Fibroblast of skin of left quadriceps (primary cell): Measurements from ENCODE around the gene NMRAL1.

Experiments
- DNase-seq, 2 experiments: peaks; one replicate each; pipeline ENCODE4 v3.0.0-alpha.2; 2013; ENCODE audit warnings: low read depth in 2 of 2

NMRAL1 gene

DNA sequence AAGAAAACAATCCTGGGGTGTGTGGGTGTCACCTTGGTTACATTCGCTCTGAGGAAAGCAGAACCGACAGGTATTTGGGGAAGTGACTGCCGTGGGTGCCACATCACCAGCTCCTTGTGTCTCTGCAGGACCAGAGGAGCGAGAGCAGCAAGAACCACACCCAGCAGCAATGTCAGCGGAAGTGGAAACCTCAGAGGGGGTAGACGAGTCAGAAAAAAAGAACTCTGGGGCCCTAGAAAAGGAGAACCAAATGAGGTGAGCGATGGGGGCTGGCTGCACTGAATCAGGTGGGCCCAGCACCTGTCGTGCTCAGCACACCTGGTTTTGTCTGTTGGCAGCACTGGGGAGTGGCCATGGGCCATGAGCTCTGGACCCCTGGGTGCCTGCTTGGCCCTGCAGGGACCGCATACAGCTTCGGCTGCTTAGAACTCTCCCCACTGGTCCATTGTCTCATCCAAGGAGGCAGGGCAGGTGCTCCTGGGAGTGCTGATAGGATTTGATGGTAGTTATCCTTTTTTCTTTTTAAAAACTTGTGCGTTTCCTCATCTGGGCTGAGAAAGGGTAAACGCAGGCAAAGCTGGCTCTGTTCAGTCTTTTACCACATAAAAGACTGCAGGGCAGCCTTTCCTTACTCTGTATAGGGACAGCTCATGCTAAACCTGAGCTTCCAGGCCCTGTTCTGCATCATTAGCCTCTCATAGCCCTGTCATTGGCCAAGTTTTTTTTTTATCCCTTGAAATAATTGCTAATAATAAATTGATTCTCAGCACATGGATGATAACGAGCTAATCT, 31.1 kb upstream of the NMRAL1 start:
- DNase-seq = no peak

DNA sequence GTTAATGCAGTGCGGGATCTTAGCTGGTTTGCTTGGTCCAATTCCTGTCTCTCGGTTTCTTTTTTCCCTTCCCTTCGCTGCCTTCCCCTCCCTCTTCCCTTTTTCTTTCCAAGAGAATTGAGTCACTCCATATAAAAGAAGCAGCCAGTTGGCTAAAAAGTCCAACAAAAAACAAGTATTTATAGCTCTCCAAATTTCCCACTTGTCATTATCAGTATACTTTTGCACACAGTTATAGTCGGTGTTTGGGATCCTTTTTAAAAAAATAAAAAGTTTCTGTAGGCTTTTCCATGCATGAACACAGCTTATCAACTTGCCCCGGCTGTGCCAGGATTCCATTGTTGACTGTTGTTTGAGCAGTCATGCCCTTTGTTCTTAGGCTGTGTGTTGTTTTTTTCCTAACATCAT, 26.6 kb upstream of the NMRAL1 start:
- DNase-seq = no peak

DNA sequence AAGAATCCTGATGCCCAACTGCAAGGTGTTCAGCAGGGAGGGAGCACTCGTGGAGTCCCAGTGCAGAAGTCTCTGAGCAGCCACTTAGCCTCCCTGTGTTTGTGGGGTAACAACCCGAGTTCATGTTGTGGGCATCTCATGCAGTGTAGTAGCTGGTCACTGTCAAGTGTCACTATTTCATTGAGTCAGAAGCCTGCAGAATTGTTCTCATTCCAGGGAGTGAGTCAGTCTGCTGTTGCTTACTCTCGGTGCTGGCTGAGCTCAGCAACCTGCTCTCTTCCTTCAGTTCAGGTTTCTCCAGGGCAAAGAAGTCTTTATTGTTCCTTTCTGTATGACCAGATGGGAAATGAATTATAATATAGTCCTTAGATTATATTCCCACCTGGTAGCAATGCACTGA, 25.8 kb upstream of the NMRAL1 start:
- peak; percentile 45 to 46 for DNase-seq

DNA sequence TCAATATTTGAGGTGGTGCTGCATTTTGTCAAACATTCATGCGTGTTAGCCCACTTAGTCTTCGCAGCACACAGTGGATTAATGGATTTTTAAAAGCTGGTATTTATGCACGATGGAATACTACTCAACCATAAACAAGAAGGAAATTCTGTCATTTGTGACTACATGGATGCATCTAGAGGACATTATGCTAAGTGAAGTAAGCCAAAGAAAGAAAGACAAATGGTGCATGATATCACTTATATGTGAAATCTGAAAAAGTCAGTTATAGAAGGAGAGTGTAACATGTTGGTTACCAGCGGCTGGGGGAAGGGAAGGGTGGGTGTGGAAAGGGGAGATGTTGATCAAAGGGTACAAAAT, 24.8 kb upstream of the NMRAL1 start:
- DNase-seq = no peak

GRCh38 chr16:4498546-4499195, 24.2 kb upstream of the NMRAL1 start:
- no peak for DNase-seq

DNA sequence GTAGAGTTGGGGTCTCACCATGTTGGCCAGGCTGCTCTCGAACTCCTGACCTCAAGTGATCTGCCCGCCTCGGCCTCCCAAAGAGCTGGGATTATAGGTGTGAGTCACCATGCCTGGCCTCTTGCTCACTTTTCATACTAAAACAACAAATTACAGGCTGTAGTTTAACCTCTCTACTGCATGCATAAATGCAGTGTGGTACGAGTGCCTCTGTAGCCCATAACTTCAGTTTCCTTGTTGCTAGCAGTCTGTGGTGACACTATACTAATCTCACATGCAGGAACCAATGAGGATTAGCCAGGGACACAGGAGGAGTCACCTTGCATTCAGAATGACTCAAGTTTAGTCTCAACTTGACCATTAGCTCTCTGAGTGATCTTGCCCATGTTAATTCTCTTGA, 21.9 kb upstream of the NMRAL1 start:
- no peak for DNase-seq

GRCh38 chr16:4495766-4496165, 21.3 kb upstream of the NMRAL1 start:
- DNase-seq = no peak

DNA sequence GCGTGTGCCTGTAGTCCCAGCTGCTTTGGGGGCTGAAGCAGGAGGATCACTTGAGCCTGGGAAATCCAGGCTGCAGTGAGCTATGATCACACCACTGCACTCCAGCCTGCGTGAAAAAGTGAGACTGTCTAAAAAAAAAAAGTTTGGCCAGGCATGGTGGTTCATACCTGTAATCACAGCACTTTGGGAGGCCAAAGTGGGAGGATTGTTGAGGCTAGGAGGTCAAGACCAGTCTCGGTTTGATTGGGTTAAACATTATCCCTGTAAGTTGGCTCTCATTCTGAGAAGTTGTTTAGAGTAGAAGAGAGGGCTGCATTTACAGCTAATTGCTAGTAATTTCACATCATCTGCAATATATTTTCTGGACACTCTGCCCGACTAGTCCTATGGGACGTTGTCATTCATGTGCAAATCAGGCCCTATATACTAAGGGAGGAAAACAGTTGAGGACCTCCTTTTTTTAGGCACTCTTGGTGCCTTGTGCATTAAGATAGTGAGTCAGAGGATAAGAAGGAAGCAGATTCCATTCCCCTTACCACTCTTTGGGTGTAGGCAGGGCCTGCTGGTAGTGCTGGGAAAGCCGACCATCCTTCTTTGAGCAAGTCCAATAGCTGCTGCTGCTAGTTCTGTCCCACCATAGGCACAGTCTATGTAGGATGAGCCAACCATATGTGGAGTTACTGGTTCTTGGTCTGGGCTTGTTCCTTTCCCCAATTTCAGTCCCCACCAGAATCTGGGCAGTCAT, 20.5 kb upstream of the NMRAL1 start:
- peak; percentile 48 to 49 for DNase-seq

- no peak for DNase-seq
These were observed 17.5 kb upstream of the NMRAL1 start for GRCh38 chr16:4491898-4492297.

- DNase-seq = peak; percentile 75
These were observed 14.6 kb upstream of the NMRAL1 start for GRCh38 chr16:4489030-4489429.

DNA sequence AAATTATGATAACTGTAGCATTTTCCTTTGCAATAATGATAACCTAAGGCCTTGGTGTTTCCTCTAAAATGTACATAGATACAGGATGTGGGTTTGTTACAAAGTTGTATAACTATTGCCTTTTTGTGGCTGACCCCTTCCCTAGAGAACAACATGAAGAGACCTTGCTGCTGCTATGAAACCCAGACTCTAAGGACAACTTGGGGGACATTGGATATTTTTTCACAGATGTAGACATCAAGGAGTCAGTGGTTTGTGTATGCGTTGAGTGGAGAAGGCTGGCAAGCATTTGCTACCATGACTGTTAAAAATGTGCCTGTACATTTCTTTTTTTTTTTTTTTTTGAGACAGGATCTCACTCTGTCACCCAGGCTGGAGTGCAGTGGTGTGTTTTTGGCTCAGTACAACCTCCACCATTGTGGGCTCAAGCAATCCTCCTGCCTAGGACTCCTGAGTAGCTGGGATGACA, 14.1 kb upstream of the NMRAL1 start:
- no peak for DNase-seq

DNA sequence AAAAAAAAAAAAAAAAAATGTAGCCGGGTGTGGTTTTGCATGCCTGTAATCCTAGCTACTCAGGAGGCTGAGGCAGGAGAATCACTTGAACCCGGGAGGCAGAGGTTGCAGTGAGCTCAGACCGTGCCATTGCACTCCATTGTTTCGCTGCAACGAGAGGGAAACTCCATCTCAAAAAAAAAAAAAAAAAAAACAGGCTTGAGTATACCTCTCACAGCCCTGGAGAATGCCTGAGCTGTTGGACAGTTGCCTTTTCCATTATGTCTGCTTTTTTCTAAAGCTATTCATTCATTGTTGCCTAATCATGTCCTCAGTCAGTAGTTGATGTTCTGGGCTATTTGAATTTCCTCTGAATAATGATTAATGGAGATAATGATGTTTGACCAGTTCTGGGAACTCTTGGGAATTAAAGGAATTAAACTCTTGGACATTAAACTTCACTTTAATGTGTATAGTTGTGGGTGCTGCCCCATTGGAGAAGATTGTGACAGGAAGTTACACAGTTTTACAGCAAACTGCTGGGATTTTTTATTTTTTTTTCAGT, 13.6 kb upstream of the NMRAL1 start:
- DNase-seq = peak in 1 of 2 experiments; percentile 48

DNA sequence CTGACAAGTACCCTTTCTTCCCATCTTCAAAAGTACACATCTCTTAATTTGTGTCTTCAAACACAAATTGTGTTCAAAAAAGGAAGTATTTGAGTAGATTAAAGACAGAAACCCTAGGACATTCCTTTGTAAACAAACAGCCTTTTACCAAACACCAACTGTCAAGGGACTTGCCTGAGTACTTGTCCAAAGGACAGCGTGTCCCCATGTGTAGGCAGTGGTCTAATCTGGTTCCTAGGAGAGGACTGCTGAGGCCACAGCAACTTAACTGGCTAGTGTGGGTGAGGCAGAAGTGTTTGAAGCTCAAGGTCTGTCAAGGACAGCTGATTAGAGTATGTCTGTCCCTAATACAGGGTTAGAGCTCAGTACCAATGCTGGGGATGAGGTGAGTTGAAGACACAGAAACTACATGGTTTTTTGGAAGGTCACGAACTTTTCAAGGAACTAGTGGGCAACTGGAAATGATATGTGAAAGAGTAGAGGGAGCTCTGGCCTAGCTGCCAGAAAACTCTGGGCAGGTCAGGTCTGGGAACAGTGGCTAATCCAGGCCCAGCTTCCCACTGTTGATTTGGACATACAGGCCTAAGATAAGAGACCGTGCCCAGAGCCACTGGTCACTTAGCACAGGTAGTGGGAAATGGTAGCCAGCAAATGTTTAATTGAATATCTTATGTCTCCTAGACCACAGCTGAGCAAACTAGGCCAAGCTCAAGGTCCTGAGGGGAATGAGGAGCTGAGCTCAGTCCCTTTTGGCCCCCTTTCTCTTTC, 11.9 kb upstream of the NMRAL1 start:
- DNase-seq = no peak

DNA sequence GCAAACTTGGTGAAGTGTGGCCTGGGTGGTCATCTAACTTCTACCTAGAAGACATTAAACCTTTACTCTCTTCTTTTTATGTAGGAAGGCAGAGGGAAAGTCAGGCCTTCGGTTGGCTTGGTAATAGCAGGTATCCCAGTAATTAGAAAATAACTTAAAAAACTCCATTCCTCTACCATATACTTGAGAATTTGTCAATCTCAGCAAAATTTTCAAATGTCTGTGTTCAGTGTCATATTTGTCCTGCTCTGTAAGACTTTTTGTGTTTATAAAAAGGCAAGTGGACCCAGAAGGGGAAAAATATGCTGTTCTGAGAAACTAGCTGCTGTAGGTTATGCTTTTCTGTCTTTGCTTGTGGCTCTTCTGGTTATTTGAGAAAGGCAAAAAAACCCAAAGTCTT, 7.5 kb upstream of the NMRAL1 start:
- no peak for DNase-seq

DNA sequence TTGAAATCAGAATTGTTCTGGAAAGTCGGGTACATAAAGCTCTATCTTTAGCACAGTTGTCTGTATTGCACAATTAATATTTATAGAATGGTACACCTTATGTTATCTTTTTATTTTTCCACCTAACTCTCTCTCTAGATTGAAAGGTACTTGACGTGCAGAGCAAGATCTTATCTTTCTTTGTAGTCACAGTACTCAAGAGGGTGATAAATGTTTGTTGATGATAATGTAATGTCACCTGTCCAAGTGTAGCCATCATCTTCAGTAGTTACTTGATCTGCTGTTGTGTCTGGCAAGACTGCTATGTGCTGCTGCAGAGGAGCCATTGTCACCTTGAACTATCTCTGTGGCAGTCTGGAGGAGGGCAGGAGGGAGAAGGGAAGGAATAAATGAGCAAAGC, 7.1 kb upstream of the NMRAL1 start:
- DNase-seq = no peak

- no peak for DNase-seq
These were observed 3.5 kb upstream of the NMRAL1 start for GRCh38 chr16:4477966-4478365.

DNA sequence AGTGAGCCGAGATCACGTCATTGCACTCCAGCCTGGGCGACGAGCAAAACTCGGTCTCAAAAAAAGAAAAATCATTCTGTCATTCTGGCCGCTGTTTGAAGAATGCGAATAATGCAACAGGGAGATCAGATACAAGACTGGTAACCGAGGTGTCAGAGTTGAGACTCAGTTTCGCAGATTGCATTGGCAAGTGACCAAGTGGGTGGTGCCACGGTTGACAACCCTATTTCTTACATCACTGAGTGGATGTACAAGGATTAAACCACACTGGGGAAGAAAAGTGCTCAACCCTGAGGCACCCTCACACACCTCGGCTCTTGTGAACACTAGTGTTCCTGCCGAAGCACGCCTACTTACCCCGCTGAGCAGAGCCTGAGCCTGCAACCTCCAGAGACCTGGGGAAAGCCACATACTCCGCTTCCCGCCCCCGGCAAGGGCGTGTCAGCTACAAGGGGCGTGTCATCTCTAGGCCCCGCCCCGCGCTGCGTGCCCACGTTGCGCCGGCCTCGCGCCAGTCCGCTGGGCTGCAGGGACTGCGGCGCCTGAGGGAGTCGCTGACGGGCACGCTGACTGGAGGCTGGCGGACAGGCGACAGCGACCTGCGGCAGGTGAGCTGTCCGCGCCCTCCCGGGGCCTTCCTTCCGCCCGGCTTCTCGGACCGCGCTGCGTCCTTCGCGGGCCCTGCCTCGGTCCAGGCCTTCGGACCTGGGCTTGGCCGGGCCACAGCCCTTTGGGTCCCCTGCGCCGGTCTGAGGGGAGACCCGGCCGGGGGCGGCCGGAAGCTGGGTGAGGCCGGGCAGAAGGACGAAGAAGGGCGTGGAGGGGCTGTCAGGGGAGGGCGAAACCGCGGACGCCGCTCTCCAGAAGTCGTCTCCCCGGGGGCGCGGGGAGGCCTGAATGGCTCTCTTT, 1.7 kb upstream of the NMRAL1 start, which contains the start of gene HMOX2:
HMOX2 (plus strand) TSS at position 519 of the 909 bp plus-strand sequence. CDS start 29,127 bp downstream, outside the sequence.
- DNase-seq = peak; percentile 75 to 78

- DNase-seq = no peak
These were observed 1.5 kb downstream of the NMRAL1 start for GRCh38 chr16:4472880-4473279.

DNA sequence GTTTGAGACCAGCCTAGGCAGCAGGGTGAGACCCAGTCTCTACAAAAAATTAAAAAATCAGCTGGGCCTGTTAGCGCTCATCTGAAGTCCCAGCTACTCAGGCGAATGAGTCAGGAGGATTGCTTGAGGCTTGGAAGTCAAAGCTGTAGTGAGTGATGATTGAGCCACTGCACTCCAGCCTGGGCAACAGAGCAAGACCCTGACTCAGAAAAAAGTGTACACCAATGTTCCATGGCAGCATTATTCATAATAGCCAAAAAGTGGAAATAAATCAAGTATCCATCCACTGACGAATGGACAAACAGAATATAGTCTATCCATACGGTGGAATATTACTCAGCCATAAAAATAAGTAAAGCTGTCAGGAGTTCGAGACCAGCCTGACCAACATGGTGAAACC, 2.6 kb downstream of the NMRAL1 start:
- no peak for DNase-seq

- DNase-seq = no peak
These were observed 5.5 kb downstream of the NMRAL1 start for GRCh38 chr16:4468972-4469371.
